Measurements from ENCODE around the gene TCP11L1. TPM values are rescaled to one million over a fixed set of nuclear protein-coding genes. Genes with fewer than 3 reads are reported as not detected.
"Not testable (repeated sequence)": the region's sequence is repeated elsewhere in the genome, so short reads cannot be mapped to it uniquely, and the experiment has no call there.

Gene TCP11L1
- total and polyA plus RNA-seq, 2 donors (not counting 3 experiments of a cell fraction or from before 2014, with no cell fraction given): 12.1 to 18.1 TPM

GRCh38 chr11:33045551-33046255 is 6.3 kb downstream of the TCP11L1 start:
- ChIA-PET CTCF (interaction anchor here (1.1 kb wide), 2 partner anchors 11 to 74 kb away, joined by 3 read pairs; no protein-coding TSS in a partner anchor), POLR2A (no interaction called here)
- peaks cover 1% of the 10 kb centered on the region for H3K79me2 ChIP-seq (ENCODE audit: control insufficient read depth, insufficient read depth, low read length)
- no peak overlapping the region for H3K4me2 ChIP-seq (ENCODE audit: insufficient read depth, low read length)
- H3K36me3 ChIP-seq (ENCODE audit: control insufficient read depth in 2 of 2, extremely low read depth in 1 of 2, insufficient read depth in 2 of 2, low read length in 2 of 2): no peaks in the 10 kb centered on the region
- intact Hi-C loops (cut with micrococcal nuclease) (no loop called here), dilution Hi-C loops (cut with MboI; ENCODE audit: extremely low pct_ligation_motif_present, low sequenced_read_pairs) (no loop called here)
- H4K20me1 ChIP-seq (replicated peaks; ENCODE audit: control insufficient read depth, extremely low read depth, insufficient read depth, low read length): no peaks in the 10 kb centered on the region
- peaks cover 5% of the 10 kb centered on the region for H3K4me1 ChIP-seq (ENCODE audit: control insufficient read depth, extremely low read depth, insufficient read depth, low read length)
- no peaks in the 10 kb centered on the region for H3K27me3 ChIP-seq (ENCODE audit: control insufficient read depth in 2 of 2, insufficient read depth in 2 of 2, low read length in 2 of 2)
- H3K4me3 ChIP-seq (replicated peaks in 1 of 3; ENCODE audit: insufficient read depth in 1 of 3, low read depth in 1 of 3, low read length in 3 of 3): no peak overlapping the region
- H2AFZ ChIP-seq (ENCODE audit: low read depth, low read length): no peak overlapping the region
- no peaks in the 10 kb centered on the region for H3K9me3 ChIP-seq (replicated peaks; ENCODE audit: control insufficient read depth, insufficient read depth, low read length)
- no peak overlapping the region for H3K9ac ChIP-seq (replicated peaks; ENCODE audit: extremely low read depth, insufficient read depth, low read length)
- no TSS peak for BruUV-seq (replicated peaks)
- no peak for FAIRE-seq
- no peak for TF ChIP-seq EZH2 (IDR thresholded peaks at IDR 0.05; ENCODE audit: borderline replicate concordance, low read depth, low read length, severe bottlenecking)
- no peak for TF ChIP-seq FOS (IDR thresholded peaks at IDR 0.05; ENCODE audit: borderline replicate concordance, insufficient read depth, low read length)
- TF ChIP-seq GATA2 (IDR thresholded peaks at IDR 0.05; ENCODE audit: insufficient read depth, insufficient read length, low read depth, low read length): no peak
- TF ChIP-seq POLR2AphosphoS5 (IDR thresholded peaks at IDR 0.05; ENCODE audit: insufficient read depth, low read depth, low read length): no peak
- no peak overlapping the region for H3K27ac ChIP-seq (ENCODE audit: insufficient read depth, low read depth, low read length)
- DNase-seq (ENCODE audit: low read depth, low spot score): no peak
- H3K9me1 ChIP-seq (replicated peaks; ENCODE audit: control insufficient read depth, extremely low read depth, insufficient read depth, low read length): peaks cover 5% of the 10 kb centered on the region

DNA sequence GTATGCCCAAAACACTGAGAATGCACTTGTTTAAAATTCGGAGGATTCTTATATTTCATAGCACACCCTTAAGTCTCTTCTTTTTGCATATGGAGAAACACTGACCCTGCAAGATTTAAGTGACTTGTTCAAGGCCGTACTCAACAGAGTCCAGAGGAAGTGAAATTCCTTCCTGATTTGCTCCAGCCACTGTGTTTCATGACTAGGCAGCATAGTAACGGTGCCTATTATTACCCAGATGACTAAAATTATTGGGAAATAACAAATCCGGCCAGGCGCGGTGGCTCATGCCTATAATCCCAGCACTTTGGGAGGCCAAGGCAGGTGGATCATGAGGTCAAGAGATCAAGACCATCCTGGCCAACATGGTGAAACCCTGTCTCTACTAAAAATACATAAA is 9.3 kb downstream of the TCP11L1 start:
- H3K9ac ChIP-seq (replicated peaks; ENCODE audit: extremely low read depth, insufficient read depth, low read length); H3K9me1 ChIP-seq (replicated peaks; ENCODE audit: control insufficient read depth, extremely low read depth, insufficient read depth, low read length); H3K27me3 ChIP-seq (ENCODE audit: control insufficient read depth in 2 of 2, insufficient read depth in 2 of 2, low read length in 2 of 2); H2AFZ ChIP-seq (ENCODE audit: low read depth, low read length); POLR2A ChIA-PET; intact Hi-C loops (cut with micrococcal nuclease); H3K4me3 ChIP-seq (replicated peaks in 1 of 3; ENCODE audit: insufficient read depth in 1 of 3, low read depth in 1 of 3, low read length in 3 of 3); dilution Hi-C loops (cut with MboI; ENCODE audit: extremely low pct_ligation_motif_present, low sequenced_read_pairs); H4K20me1 ChIP-seq (replicated peaks; ENCODE audit: control insufficient read depth, extremely low read depth, insufficient read depth, low read length); H3K36me3 ChIP-seq (ENCODE audit: control insufficient read depth in 2 of 2, extremely low read depth in 1 of 2, insufficient read depth in 2 of 2, low read length in 2 of 2); BruUV-seq (replicated peaks); H3K79me2 ChIP-seq (ENCODE audit: control insufficient read depth, insufficient read depth, low read length); H3K9me3 ChIP-seq (replicated peaks; ENCODE audit: control insufficient read depth, insufficient read depth, low read length); H3K4me1 ChIP-seq (ENCODE audit: control insufficient read depth, extremely low read depth, insufficient read depth, low read length); H3K27ac ChIP-seq (ENCODE audit: insufficient read depth, low read depth, low read length); CTCF ChIA-PET; FAIRE-seq; DNase-seq (ENCODE audit: low read depth, low spot score); H3K4me2 ChIP-seq (ENCODE audit: insufficient read depth, low read length): not testable (repeated sequence)

- H3K4me2 ChIP-seq (ENCODE audit: insufficient read depth, low read length); BruUV-seq (replicated peaks); H3K79me2 ChIP-seq (ENCODE audit: control insufficient read depth, insufficient read depth, low read length); intact Hi-C loops (cut with micrococcal nuclease); H3K9me1 ChIP-seq (replicated peaks; ENCODE audit: control insufficient read depth, extremely low read depth, insufficient read depth, low read length); H3K27me3 ChIP-seq (ENCODE audit: control insufficient read depth in 2 of 2, insufficient read depth in 2 of 2, low read length in 2 of 2); H3K9me3 ChIP-seq (replicated peaks; ENCODE audit: control insufficient read depth, insufficient read depth, low read length); FAIRE-seq; H3K4me3 ChIP-seq (replicated peaks in 1 of 3; ENCODE audit: insufficient read depth in 1 of 3, low read depth in 1 of 3, low read length in 3 of 3); H3K4me1 ChIP-seq (ENCODE audit: control insufficient read depth, extremely low read depth, insufficient read depth, low read length); H3K9ac ChIP-seq (replicated peaks; ENCODE audit: extremely low read depth, insufficient read depth, low read length); CTCF ChIA-PET; H3K36me3 ChIP-seq (ENCODE audit: control insufficient read depth in 2 of 2, extremely low read depth in 1 of 2, insufficient read depth in 2 of 2, low read length in 2 of 2); dilution Hi-C loops (cut with MboI; ENCODE audit: extremely low pct_ligation_motif_present, low sequenced_read_pairs); H2AFZ ChIP-seq (ENCODE audit: low read depth, low read length); DNase-seq (ENCODE audit: low read depth, low spot score); H4K20me1 ChIP-seq (replicated peaks; ENCODE audit: control insufficient read depth, extremely low read depth, insufficient read depth, low read length); POLR2A ChIA-PET; H3K27ac ChIP-seq (ENCODE audit: insufficient read depth, low read depth, low read length): not testable (repeated sequence)
Measured at GRCh38 chr11:33049565-33050408, 10.4 kb downstream of the TCP11L1 start.

All from endothelial cell of umbilical vein (primary cell).